ENCODE data around the gene PCOLCE2.

Gene PCOLCE2, protein sequence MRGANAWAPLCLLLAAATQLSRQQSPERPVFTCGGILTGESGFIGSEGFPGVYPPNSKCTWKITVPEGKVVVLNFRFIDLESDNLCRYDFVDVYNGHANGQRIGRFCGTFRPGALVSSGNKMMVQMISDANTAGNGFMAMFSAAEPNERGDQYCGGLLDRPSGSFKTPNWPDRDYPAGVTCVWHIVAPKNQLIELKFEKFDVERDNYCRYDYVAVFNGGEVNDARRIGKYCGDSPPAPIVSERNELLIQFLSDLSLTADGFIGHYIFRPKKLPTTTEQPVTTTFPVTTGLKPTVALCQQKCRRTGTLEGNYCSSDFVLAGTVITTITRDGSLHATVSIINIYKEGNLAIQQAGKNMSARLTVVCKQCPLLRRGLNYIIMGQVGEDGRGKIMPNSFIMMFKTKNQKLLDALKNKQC

DNA sequence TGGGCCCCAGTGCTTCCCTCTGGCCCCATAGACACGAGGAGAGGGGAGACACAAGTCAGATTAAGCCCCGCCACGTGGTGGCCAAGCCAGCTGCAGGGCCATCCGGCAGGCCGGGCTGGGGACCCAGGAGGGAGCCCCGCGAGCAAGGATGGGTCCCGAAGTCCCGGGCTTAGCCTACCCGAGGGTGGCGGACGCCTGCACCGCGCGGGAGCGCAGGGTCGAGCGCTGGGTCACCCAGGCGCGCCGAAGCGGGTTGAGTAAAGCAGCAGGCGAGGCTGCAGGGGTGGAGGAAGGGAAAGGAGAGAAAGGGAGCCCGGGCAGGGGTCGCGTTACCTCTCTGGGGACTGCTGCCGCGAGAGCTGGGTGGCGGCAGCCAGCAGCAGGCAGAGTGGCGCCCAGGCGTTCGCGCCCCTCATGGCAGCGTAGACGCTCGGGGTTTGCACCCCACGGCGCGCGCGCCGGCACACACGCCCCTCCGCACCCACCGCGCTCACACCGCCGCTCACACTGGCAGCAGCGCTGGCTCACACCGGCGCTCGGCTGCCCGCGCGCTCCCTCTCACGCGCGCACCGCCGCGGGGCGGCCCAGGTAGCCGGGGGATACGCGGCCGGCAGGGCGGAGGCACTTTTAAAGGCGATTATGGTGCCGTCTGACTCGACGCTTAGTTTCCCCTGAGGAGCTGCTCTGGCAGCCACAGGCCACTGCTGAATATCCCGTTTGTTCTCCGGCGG, at the start of gene PCOLCE2:
PCOLCE2 (minus strand) TSS at position 603 of the 731 bp plus-strand sequence; CDS start at position 416, 187 bp downstream.
- peak; percentile 66 for DNase-seq

- DNase-seq, result no peak
Observed at GRCh38 chr3:142935963-142936362, 47.1 kb upstream of the PCOLCE2 start.

- DNase-seq, result no peak
Observed at GRCh38 chr3:142934887-142935269, 46.0 kb upstream of the PCOLCE2 start.

GRCh38 chr3:142934128-142934886, 45.4 kb upstream of the PCOLCE2 start:
- DNase-seq, result no peak

DNA sequence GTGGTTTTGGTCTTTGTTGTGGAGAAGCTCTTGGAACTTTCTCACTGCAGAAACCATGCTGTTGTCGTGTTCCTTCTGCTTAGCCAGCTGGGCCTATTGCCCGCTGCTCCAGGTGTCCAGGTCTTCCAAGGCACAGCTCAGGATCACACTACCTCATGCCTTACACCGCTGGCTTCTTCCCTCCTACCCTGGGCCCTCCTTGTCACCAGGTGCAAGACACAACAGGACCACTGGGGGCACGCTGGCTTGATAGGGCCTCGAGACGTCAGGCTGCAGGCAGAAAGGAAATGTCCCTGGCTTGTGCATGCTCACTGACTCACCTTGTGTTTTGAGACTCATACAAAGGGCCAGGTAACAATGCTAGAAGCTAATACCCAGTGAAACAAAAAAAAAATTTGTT, 42.3 kb upstream of the PCOLCE2 start:
- DNase-seq, result no peak

GRCh38 chr3:142930463-142930862, 41.6 kb upstream of the PCOLCE2 start:
- no peak for DNase-seq

DNA sequence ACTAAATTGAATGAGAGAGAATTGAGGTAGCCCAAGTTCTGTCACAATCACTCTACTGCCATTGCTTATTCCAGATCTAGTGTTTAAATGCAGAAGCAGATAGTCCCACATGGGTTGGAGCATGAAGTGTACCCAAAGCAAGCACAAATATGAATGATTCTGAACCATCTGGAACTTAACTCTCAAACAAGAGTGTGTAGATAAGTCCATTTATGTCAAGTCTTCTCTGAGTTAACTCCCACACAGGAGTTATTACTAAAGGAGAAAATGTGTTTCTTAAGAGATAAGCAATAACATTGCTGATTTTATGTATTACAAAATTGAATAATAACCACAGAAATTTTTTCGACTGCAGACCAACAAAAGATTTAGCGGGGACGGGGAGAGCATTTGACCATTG, 41.0 kb upstream of the PCOLCE2 start:
- DNase-seq, result no peak

DNA sequence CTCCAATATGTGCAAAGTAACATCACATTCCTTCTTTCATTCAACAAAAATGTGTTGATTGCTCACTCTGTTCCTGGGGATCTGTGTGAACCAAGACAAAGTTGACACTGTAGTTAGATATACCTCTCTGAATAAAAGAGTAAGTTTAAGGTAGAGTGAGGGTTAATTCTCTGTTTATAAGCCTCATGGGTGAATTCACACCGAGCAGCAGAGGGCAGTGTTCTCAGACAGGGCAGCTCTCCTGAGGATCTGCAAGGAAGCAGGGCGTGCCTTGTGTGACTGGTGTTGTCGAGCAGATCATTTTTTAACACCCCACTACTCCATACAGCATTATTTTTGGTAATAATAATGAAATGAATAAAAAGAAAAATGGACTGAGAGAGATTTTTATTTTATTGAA, 40.2 kb upstream of the PCOLCE2 start:
- peak; percentile 62 for DNase-seq

- DNase-seq, result no peak
Observed at GRCh38 chr3:142926368-142926944, 37.6 kb upstream of the PCOLCE2 start.

DNA sequence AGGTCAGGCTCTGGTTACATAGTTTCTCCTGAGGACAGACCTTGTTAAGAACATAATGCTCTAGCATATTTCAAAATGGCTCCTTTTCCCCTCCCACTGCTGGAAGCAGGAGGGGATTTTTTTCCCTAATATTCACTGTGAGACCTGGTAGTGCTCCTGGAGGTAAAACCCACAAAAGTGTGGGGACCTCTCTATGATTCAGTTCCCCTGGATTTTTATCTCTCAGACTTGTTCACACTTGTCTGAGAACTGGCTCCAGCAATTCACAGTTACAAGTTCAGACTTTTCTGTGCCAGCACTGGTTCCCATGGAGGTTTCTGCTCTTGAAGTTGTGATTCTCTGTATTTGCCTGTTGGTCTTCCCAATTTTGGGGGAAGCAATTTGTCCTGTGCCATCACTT, 36.3 kb upstream of the PCOLCE2 start:
- DNase-seq, result no peak

DNA sequence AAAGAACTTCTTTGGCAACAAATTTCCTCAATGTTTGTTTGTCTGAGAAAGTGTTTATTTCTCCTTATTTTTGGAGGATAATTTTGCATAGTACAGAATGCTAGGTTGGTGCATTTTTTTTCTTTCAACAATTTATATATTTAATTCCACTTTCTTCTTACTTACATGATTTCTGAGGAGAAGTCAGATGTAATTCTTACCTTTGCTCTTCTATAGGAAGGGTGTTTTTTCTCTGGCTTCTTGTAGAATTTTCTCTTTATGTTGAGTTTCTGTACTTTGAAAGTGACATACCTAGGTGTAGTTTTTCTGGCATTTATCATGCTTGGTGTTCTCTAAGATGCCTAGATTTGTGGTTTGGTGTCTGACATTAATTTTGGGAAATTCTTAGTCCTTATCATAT, 34.8 kb upstream of the PCOLCE2 start:
- DNase-seq, result no peak

- DNase-seq, result no peak
Observed at GRCh38 chr3:142916605-142917004, 27.7 kb upstream of the PCOLCE2 start.

DNA sequence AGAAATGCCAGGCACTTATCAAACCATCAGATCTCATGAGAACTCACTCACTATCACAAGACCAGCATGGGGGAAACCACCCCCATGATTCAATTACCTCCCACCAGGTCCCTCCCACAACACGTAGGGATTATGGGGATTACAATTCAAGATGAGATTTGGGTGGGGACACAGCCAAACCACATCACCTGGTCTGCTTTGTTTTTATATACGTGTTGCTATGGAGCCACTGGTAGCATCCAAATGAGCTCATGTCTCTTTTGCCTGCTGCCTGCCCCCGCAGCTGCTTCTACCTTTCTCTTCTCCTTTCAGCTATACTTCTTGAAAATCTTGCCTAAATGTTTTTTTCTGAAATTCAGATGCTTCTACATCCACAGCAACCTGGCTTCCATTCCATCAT, 26.8 kb upstream of the PCOLCE2 start:
- no peak for DNase-seq

DNA sequence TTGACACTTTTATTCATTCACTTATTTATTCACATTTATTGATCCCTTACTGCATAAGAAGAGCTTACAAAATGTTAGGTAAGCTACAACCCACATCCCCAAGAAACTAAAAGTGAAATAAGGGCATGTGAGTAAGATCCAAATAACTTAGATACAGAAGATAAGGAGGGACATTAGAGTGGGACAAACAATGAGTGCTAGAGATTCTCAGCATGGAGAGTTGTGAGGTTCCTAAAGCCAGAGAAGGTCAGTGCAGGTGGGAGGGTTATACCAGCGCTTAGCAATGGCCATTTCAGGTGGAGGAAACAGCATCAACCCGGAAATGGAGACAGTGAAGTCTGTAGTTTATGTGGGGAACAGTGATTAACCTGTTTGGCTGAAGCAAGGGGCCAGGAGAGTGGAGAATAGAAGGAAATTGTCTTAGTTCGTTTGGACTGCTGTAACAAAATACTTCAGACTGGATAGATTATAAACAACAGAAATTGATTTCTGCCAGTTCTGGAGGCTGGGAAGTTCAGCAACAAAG, 25.5 kb upstream of the PCOLCE2 start:
- DNase-seq, result no peak

- no peak for DNase-seq
Observed at GRCh38 chr3:142913432-142913831, 24.5 kb upstream of the PCOLCE2 start.

DNA sequence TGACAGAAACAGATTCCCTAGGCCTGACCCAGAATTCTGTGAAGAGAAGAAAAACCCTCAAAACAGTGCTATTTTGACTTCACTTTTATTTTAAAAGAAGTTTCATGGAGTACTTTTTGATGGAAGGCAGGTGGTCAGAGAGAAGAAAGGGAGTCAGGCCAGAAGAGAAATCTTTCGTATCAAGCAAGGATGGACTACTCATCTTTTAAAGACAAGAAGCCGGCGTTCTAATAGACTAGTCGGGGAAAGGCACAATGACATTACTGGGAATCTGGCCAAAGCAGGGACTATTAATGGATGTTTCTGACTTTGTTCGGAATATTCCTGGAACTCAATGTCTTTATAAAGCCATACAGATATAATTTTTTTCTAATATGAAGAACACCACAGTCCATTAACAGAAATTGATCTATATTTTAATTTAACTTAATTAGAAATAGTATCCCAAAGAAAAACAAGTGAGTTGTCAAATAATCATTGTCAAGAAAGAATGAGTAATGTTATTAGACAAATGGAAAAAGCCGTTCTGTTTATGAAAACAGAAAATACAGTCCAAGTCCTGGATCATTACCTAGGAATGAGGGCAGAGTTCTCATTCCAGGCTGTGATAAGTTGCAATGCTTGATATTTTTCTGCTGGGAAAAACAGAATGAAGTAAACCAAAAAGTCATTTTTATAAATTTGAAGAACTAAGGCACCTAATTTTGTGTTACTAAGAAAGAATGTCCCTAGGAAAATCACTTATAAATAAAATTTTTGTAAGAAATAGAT, 23.7 kb upstream of the PCOLCE2 start:
- DNase-seq, result no peak

GRCh38 chr3:142910280-142910679, 21.4 kb upstream of the PCOLCE2 start:
- no peak for DNase-seq

DNA sequence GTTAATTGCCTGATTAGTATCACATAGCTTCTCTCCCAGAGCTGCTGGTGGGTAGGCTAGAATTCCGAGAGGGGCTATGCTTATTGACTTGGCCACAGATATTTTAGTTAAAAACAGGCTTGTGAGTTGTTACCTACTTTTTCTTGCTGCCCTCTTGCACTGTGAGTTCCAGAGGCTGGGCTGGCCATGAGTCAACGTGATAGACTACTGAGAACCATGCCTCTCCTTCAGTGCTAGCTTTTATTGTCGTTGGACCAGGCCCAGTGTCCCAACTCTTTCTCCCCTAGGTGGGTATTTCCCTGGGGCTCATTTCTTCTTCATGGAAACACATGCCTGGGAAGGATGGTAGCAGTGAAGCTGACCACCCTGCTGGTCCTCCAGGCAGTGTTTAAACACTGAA, 20.4 kb upstream of the PCOLCE2 start:
- no peak for DNase-seq

DNA sequence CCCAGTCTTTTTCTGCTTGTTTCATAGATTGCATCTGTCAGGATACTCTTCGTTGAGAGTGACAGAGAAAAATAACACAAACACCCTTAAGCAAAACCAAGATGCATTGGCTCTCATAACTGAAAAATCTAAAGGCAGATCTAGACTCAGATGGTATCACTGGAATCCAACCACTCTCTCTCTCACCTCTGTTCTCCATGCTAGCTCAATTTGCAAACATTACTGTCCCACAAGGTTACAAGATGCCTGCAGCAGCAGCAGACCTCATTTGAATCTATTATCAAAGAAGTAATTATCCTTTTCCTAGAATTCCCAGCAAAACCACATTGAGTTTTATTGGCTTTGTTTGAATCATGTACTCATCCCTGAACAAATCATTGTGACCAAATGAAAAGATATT, 19.1 kb upstream of the PCOLCE2 start:
- no peak for DNase-seq

GRCh38 chr3:142904639-142905436, 16.0 kb upstream of the PCOLCE2 start:
- DNase-seq, result no peak

GRCh38 chr3:142902356-142902755, 13.5 kb upstream of the PCOLCE2 start:
- DNase-seq, result no peak

Data from COR-L47 (cell line).